ENCODE data around the gene ZDHHC8. TPM values are rescaled to one million over a fixed set of nuclear protein-coding genes. Genes with fewer than 3 reads are reported as not detected.

The ZDHHC8 gene
- total RNA-seq, 3 donors from 2014 or later: 10.2 to 14.1 (median 11.2) TPM

- Histone ChIP-seq H3K27ac (no peak overlapping the region), H3K4me1 (no peaks in the 10 kb centered on the region), H3K9me3 (no peaks in the 10 kb centered on the region), H3K27me3 (no peaks in the 10 kb centered on the region), H3K4me3 (no peak overlapping the region), H3K36me3 (no peaks in the 10 kb centered on the region)
- intact Hi-C loops (cut with DNase I; ENCODE audit: low total_unique reads): no loop called here
- no peak for TF ChIP-seq POLR2AphosphoS5 (IDR thresholded peaks at IDR 0.05)
- no peak for TF ChIP-seq POLR2A (IDR thresholded peaks at IDR 0.05)
- TF ChIP-seq, protein P1, sequence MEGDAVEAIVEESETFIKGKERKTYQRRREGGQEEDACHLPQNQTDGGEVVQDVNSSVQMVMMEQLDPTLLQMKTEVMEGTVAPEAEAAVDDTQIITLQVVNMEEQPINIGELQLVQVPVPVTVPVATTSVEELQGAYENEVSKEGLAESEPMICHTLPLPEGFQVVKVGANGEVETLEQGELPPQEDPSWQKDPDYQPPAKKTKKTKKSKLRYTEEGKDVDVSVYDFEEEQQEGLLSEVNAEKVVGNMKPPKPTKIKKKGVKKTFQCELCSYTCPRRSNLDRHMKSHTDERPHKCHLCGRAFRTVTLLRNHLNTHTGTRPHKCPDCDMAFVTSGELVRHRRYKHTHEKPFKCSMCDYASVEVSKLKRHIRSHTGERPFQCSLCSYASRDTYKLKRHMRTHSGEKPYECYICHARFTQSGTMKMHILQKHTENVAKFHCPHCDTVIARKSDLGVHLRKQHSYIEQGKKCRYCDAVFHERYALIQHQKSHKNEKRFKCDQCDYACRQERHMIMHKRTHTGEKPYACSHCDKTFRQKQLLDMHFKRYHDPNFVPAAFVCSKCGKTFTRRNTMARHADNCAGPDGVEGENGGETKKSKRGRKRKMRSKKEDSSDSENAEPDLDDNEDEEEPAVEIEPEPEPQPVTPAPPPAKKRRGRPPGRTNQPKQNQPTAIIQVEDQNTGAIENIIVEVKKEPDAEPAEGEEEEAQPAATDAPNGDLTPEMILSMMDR (IDR thresholded peaks at IDR 0.05): no peak
- DNase-seq (ENCODE audit: low spot score in 2 of 2): no peak
These were observed 44.9 kb downstream of the ZDHHC8 start for GRCh38 chr22:20176421-20177085.

- Histone ChIP-seq H3K36me3 (no peaks in the 10 kb centered on the region), H3K27me3 (no peaks in the 10 kb centered on the region), H3K4me3 (no peak overlapping the region), H3K4me1 (no peaks in the 10 kb centered on the region), H3K27ac (no peak overlapping the region), H3K9me3 (no peaks in the 10 kb centered on the region)
- TF ChIP-seq, protein P1 (IDR thresholded peaks at IDR 0.05): no peak
- TF ChIP-seq POLR2A (IDR thresholded peaks at IDR 0.05) (no peak), POLR2AphosphoS5 (IDR thresholded peaks at IDR 0.05) (no peak)
- no peak for DNase-seq (ENCODE audit: low spot score in 2 of 2)
- intact Hi-C loops (cut with DNase I; ENCODE audit: low total_unique reads): no loop called here
These were observed 45.8 kb downstream of the ZDHHC8 start for GRCh38 chr22:20177217-20177911.

- Histone ChIP-seq H3K27me3 (no peaks in the 10 kb centered on the region), H3K4me3 (no peak overlapping the region), H3K27ac (no peak overlapping the region), H3K4me1 (no peaks in the 10 kb centered on the region), H3K36me3 (no peaks in the 10 kb centered on the region), H3K9me3 (no peaks in the 10 kb centered on the region)
- intact Hi-C loops (cut with DNase I; ENCODE audit: low total_unique reads): no loop called here
- TF ChIP-seq POLR2A (IDR thresholded peaks at IDR 0.05) (no peak), POLR2AphosphoS5 (IDR thresholded peaks at IDR 0.05) (no peak)
- TF ChIP-seq, protein P1 (IDR thresholded peaks at IDR 0.05): no peak
- DNase-seq (ENCODE audit: low spot score in 2 of 2): no peak
These were observed 46.7 kb downstream of the ZDHHC8 start for GRCh38 chr22:20178075-20178914.

DNA sequence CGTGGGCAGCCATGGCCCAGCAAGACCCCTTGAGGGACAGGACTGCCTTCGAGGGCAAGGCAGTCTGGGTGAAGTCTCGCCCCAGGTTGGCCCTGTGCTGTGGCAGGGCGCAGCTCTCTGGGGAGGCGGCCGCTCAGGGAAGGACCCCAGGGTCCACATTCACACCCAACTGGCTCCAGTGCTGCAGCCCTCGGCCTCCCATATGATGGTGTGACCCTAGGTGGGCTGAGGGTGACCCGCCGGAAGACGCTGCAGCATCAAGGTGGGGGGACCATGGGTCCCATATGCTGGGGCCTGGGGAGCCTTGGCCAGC lies 47.3 kb downstream of the ZDHHC8 start:
- Histone ChIP-seq H3K4me1 (no peaks in the 10 kb centered on the region), H3K27ac (no peak overlapping the region), H3K9me3 (no peaks in the 10 kb centered on the region), H3K27me3 (no peaks in the 10 kb centered on the region), H3K4me3 (no peak overlapping the region), H3K36me3 (no peaks in the 10 kb centered on the region)
- TF ChIP-seq, protein P1 (IDR thresholded peaks at IDR 0.05): no peak
- TF ChIP-seq POLR2A (IDR thresholded peaks at IDR 0.05): no peak
- TF ChIP-seq POLR2AphosphoS5 (IDR thresholded peaks at IDR 0.05): no peak
- intact Hi-C loops (cut with DNase I; ENCODE audit: low total_unique reads): no loop called here
- no peak for DNase-seq (ENCODE audit: low spot score in 2 of 2)

Data from breast epithelium (tissue), 4 donors.